Sigmoid colon (tissue), 4 donors: Measurements from ENCODE around the gene NEAT1.

Experiments
- CTCF ChIP-seq, 4 experiments: fragments of 450-650 bp in 3 of 4; fragments of 200-600 bp in 1 of 4; IDR thresholded peaks; one replicate each; pipeline ENCODE4 v1.5.1; 2016 to 2019; ENCODE audit warnings: antibody characterized with exemption in 4 of 4, mild to moderate bottlenecking in 3 of 4, moderate library complexity in 2 of 4
- EP300 ChIP-seq, 4 donors: sonication (generic); formaldehyde crosslinking; IDR thresholded peaks; one replicate each; pipeline ENCODE4 v1.6.1; 2017; ENCODE audit warnings: antibody characterized with exemption in 4 of 4
- POLR2A ChIP-seq, 2 donors: fragments of 450-650 bp; IDR thresholded peaks; one replicate each; pipeline ENCODE4 v1.6.1; 2016; ENCODE audit warnings: antibody characterized with exemption in 2 of 2, mild to moderate bottlenecking in 2 of 2, moderate library complexity in 2 of 2
- POLR2AphosphoS5 ChIP-seq, 4 donors: sonication (generic); formaldehyde crosslinking; IDR thresholded peaks; one replicate each; pipeline ENCODE4 v1.6.1; 2017; ENCODE audit warnings: antibody characterized with exemption in 4 of 4

- TF ChIP-seq POLR2AphosphoS5 (IDR thresholded peaks at IDR 0.05) (peak; percentile 2 to 82 (median 48)), CTCF (IDR thresholded peaks at IDR 0.05) (no peak), EP300 (IDR thresholded peaks at IDR 0.05) (no peak), POLR2A (IDR thresholded peaks at IDR 0.05) (peak; percentile 0 to 7)
Observed at GRCh38 chr11:65428578-65429067, 6.0 kb downstream of the NEAT1 start.
